HG03521 (cell line): ENCODE measurements around the gene TBC1D14.

Experiments
- ATAC-seq: cut with Tn5 transposase; IDR thresholded peaks from one replicate; pipeline ENCODE4 v1.9.1; 2021; ENCODE audit warnings: mild to moderate bottlenecking, moderate library complexity; ENCODE audit not compliant: unreplicated experiment

The TBC1D14 gene

DNA sequence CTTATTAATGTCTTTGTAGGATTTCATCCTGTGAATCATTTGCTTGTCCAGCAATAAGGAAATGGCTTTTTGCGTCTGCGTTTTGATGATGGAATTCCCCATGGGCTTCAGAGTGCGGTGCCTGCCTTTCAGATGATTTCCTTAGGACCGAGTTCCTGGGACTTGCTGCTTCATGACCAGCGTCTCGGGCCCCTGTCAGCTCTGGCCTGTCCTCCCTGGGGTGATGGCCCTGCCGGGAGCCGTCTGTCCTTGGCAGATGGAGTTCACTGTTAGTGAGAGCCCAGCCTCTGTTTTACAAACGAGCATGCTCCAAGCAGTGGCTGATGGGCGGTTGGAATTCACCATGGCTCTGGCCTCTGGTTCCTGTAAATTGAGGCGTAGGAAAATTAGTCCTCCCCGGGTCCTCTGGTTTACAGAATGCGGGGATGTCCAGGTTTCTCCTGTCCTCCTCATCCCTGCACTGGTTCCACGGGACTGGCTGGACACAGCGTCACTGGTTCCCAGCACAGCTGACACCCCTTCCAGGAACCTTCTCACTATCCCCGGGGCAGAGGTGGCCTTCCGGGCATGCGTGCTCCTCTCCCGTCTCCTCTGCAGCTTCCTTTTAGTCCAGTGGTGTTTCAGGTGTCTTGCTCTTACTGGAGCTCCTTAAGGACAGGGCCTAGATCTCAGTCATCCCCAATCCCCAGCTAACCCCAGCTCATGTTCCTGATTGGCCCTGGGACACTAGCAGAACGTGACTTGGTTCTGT is 34.9 kb downstream of the TBC1D14 start:
- no peak for ATAC-seq

GRCh38 chr4:6945052-6945409 is 35.4 kb downstream of the TBC1D14 start:
- no peak for ATAC-seq

GRCh38 chr4:6946497-6946896 is 36.9 kb downstream of the TBC1D14 start:
- no peak for ATAC-seq

GRCh38 chr4:6948134-6948460 is 38.5 kb downstream of the TBC1D14 start:
- ATAC-seq, result no peak

DNA sequence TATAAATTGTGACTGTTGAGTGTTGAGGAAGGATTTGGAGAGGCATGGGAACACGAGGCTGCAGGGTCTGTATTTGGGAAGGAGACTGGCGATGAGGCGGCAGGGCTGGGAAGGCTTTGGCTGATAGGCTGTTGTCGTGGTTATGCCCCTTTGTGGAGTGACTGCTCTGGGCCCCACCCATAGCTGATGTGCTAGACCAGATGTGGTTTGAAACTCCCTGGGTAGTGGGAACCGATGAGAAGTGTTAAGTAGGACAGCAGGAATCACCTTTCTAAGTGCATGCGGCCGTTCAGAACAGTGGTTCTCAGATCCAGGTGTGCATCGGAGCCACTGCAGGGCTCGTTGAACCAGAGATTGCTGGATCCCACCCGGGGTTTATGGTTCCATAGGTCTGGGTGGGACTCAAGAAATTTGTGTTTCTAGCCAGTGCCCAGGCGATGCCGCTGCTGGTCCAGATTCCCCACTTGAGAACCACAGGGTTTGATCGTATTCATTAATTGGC is 42.3 kb downstream of the TBC1D14 start:
- no peak for ATAC-seq

DNA sequence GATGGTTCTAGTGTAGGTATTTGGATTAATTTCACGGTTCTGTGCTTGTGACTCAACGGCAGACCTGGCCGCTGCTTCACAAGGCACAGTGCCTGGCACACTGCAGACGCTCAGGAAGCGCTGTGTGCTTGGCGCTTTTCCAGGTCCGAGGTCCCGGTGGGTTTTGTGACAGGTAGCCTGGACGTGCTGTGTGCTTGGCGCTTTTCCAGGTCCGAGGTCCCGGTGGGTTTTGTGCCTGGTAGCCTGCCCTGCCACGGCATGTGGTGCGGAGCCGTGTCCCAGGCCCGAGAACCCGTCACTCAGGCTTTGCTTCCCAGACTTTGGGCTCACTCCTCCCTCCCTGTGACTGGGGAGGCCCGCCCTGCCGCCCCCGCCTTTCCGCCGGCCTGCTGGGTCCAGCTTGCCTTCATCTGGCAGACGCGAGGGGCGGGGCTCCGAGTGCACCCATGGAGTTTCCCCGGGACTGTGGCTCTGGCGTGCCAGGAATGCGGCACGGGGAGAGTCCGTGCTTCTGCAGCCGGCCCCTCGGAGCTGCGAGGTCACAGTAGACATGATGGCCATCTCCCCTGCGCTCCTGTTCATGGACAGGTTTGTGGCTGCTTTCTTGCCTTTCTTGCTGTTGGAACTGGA is 44.2 kb downstream of the TBC1D14 start:
- ATAC-seq, result no peak

GRCh38 chr4:6955261-6955911 is 45.8 kb downstream of the TBC1D14 start:
- no peak for ATAC-seq

- ATAC-seq, result no peak
Measured at GRCh38 chr4:6956087-6956433, 46.4 kb downstream of the TBC1D14 start.

DNA sequence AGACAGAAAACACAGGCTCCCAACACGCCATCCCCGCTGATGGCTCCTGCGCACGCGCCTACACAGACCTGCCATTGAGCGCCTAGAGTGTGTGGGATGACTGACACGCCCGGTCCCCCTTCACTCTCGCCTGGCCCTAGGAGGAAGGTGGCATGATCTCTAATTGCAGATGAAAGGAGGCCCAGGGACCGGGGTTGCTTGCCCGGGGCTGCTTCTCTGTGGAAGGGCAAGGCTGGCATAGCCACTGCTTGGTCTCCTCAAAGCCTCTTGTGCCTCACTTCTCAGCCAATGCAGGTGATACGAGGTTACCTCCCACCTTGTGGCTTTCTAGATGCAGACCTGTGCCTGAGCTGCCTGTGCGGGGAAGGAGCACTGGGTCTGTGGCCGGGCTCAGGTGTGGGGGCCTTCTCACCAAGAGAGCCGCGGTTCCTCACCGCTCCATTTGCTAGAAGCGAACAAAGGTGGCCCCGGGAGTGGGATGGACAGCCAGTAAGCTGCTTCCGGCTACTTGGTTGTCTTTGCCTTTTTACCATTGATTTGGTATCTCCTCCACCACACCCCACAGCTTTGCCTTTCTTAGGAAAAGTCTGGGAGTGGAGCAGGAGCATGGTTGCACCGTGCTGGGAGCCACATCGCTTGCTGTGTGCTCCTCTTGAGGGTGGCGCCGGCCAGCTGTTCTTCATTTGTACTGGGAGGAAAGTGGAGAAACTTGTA is 47.0 kb downstream of the TBC1D14 start:
- no peak for ATAC-seq

DNA sequence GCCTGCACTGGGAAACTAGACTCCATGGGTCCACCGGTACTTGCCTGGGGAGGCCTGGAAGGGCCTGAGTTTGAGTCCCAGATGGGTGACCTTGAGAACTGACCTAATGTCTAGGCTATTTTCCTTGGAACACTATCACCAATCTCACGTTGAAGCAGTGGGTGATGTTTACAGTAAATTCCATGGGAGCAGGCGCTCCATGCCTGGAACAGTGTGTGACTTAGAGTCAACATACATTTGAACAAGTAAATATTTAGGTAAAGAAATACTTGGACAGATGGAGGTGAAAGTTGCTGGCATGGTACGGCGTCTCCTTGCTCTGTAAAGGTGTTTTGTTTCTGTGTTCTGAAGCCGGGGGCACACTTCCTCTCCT is 47.5 kb downstream of the TBC1D14 start:
- ATAC-seq, result no peak

DNA sequence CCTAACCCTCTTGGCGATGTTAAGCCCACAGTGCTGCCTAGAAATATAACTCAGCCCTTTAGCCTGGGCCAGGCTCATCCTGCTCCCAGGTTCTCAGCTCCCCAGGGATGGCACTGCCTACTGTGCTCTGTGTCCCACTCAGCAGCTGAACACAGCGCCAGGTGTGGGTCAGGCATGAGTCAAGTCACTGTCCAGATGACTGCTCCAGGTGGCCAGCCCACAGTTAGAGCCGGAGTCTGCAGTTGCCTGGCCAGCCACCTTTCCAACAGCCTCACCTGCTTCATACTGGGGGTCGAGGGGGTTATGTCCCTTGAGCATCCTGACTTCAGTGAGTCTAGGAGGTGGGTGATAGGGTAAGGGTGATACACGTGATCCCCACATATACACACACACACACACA is 48.4 kb downstream of the TBC1D14 start:
- ATAC-seq, result no peak

DNA sequence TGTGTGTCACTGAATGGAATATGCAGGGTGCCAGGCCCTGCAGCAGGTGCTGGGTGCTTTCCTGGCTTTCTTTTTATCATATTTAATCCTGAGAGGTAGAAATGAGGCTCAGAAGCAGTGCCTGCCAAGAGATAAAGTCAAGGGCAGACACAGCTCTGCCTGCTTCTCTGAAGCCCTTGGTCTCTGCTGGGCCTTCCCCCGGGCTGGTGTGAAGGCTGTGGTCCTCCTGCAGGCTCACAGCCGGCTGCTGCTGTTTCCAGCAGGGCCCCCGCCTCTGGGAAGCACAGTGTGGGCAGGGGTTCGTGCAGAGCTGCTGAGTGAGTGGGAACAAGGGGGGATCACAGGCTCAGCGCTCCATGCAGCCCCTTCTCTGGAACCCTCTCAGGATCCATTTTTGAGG is 49.6 kb downstream of the TBC1D14 start:
- ATAC-seq, result no peak

GRCh38 chr4:6960154-6960553 is 50.5 kb downstream of the TBC1D14 start:
- no peak for ATAC-seq

GRCh38 chr4:6960628-6961412 is 51.2 kb downstream of the TBC1D14 start:
- ATAC-seq, result no peak

DNA sequence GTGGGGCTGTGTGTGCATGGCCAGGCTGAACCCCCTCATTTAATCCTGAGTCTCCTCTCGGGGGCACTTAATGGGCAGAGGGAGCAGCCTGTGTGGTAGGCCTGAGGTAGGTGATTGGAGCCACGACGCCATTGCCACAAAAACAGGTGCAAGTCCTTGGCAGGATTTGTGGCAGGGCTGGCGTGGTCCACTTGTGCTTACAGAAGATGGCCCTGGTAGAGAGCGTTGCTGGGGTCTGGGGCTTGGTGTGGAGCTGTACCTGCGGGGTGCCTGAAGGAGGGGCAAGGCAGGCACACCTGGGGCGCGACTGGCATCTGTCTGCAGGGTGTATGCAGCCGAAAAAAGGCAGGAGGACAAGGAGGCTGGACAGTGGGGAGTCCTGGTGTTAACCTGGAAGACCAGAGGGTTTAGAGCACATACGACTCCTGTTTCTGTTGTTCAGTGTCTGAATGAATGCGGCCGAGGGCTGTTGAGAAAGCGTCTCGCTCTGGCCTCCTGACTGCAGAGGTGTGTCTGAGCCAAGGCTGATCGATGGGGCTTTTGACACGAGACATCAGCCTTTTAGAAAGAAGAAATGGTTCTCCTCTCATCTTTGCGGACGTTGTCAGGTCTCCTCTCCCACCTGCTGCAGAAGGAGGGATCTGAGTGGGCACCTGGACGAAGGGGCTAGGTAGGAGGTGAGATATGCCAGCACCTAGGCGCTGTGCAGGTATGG is 52.0 kb downstream of the TBC1D14 start:
- ATAC-seq, result no peak

DNA sequence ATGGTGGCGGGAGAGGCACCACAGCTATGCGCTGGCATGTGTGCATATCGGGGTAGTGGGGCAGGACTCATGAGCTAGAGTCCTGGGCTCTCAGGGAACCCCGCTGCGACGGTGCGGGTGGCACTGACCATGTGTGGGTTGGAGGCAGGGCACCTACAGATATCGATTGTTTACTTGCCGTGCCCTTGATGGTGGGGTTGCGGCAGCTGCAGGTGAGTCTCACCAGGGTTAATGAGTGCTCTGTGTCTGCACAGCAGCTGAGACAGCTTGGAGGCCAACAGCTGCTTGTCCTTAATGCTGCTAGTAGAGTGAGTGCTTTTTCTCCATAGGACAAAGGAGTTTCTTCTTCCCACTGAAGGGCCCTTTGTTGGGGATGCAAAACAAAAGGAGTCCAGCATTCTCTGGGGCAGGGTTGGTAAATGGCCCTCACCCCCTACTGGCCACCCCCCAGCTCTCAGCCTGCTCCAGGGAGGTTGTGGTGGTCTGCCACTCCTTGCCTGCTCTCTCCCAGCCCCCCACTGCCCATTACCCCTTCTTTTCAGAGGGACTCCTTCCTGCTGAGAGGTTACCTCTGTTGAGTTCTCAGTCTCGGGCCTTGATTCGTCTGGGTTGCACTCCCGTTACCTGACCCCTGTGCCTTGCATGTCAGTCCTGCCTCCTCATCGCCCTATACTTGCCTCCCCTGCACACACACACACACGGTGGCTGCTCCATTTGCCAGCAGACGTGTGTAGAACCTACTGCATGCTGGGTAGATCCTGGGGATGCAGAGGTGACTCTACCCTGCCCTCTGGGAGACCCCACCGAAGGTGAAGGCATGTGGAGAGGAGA is 52.8 kb downstream of the TBC1D14 start:
- ATAC-seq, result no peak

- no peak for ATAC-seq
Measured at GRCh38 chr4:6963139-6963611, 53.5 kb downstream of the TBC1D14 start.

DNA sequence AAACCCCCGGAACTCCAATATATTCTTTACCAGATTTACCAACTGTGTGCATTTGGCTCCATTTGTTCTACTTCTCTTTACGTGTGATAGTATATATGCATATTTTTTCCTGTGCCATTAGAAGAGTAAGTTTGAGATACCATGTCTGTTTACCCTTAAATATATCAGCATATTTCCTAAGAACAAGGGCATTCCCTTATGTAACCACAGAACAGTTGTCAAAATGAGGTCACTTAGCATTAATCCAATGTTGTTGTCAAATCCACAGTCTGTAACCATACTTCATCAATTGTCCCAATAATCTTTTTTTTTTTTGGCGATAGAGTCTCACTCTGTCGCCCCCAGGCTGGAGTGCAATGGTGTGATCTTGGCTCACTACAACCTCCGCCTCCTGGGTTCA is 55.2 kb downstream of the TBC1D14 start:
- ATAC-seq, result no peak

- no peak for ATAC-seq
Measured at GRCh38 chr4:6965329-6965728, 55.7 kb downstream of the TBC1D14 start.
